Stimulated activated CD4-positive, alpha-beta T cell treated with anti-CD3 and anti-CD28 coated beads, Interleukin-12 subunit alpha, Interleukin-12 subunit beta, amount 100 ng/mL, for 24 hours (primary cell): ENCODE measurements around the gene ZDHHC6.
"Not testable (repeated sequence)": the region's sequence is repeated elsewhere in the genome, so short reads cannot be mapped to it uniquely, and the experiment has no call there.

Experiments used
- DNase-seq, 2 experiments: peaks; one replicate each; pipeline ENCODE4 v3.0.0-alpha.2; 2020; ENCODE audit warnings: low read depth in 2 of 2

Gene ZDHHC6

GRCh38 chr10:112446855-112447619 is at the start of gene ZDHHC6, which contains the start of gene VTI1A:
Gene ZDHHC6, minus strand, starts transcription at chr10:112446914. Its CDS starts 1,478 bp downstream, at chr10:112445436.
Gene VTI1A, plus strand, starts transcription at chr10:112447215. Its CDS starts 159 bp downstream, at chr10:112447374.
- peak; percentile 74 to 76 for DNase-seq

GRCh38 chr10:112492736-112493135 is 46.0 kb upstream of the ZDHHC6 start:
- no peak for DNase-seq

GRCh38 chr10:112491144-112491543 is 44.4 kb upstream of the ZDHHC6 start:
- DNase-seq, result no peak

- no peak for DNase-seq
Observed at GRCh38 chr10:112490545-112490944, 43.8 kb upstream of the ZDHHC6 start.

- no peak for DNase-seq
Observed at GRCh38 chr10:112487964-112488363, 41.2 kb upstream of the ZDHHC6 start.

- DNase-seq, result no peak
Observed at GRCh38 chr10:112484399-112484798, 37.7 kb upstream of the ZDHHC6 start.

GRCh38 chr10:112481602-112482001 is 34.9 kb upstream of the ZDHHC6 start:
- no peak for DNase-seq

GRCh38 chr10:112475575-112476218 is 29.0 kb upstream of the ZDHHC6 start:
- DNase-seq, result no peak

GRCh38 chr10:112471878-112472487 is 25.3 kb upstream of the ZDHHC6 start:
- no peak for DNase-seq

DNA sequence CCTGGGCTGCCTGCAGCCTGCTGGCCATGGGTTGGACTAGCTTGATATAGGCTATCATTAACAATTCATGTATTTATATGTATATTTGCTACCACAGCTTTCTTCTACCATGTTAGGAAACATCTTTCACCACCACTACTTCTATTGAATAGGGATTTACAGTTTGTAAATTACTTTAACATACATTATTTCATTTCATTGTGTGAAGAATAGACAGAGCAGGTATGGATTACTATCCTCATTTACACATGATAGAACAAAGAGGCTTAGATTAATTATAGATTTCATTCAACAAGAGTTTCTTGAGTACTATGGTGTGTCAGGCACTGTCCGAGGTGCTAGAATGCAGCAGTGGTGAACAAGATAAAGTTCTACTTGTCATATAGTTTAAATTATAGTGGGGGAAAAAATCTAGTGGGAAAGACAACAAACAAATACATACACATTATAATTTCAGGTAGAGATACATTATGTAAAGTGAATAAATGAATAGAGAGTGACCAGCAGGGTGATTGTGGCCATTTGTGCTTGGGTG is 20.9 kb upstream of the ZDHHC6 start:
- no peak for DNase-seq

DNA sequence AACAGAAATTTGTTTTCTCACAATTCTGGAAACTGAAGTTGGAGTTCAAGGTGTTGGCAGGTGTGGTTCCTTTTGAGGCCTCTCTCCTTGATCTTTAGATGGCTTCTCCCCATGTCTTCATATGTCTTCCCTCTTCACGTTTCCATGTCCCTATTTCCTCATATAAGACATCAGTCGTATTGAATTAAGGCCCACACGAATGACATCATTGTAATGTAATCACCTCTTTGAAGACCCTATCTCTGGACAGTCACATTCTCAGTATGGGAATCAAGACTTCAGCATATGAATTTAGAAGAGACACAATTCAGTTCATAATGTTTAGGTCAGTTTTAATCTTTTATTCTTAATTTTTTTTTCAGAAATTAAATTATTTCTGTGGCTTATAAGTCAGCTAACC is 20.1 kb upstream of the ZDHHC6 start:
- no peak for DNase-seq

DNA sequence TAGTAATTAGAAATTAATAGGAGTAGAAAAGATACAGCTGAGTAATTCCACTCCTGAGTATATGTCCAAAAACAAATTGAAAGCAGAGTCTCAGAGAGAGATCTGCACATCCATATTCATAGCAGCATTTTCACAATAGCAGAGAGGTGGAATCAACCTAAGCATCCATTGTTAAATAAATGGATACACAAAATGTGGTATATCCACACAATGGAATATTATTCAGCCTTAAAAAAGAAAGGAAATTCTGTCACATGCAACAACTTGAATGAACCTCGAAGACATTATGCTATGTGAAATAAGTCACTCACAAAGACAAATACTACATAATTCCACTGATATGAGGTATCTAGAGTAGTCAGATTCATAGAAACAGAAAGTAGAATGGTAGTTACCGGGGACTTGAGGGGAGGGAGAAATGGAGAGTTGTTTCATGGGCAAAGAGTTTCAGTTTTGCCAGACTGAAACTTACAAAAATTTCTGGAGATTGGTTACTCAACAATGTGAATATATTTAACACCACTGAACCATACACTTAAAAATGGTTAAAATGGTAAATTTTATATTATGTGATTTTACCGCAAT is 18.7 kb upstream of the ZDHHC6 start:
- DNase-seq, result no peak

- DNase-seq, result not testable (repeated sequence)
Observed at GRCh38 chr10:112464074-112464473, 17.4 kb upstream of the ZDHHC6 start.

GRCh38 chr10:112461029-112461887 is 14.5 kb upstream of the ZDHHC6 start:
- peak in 1 of 2 experiments; percentile 8 for DNase-seq

DNA sequence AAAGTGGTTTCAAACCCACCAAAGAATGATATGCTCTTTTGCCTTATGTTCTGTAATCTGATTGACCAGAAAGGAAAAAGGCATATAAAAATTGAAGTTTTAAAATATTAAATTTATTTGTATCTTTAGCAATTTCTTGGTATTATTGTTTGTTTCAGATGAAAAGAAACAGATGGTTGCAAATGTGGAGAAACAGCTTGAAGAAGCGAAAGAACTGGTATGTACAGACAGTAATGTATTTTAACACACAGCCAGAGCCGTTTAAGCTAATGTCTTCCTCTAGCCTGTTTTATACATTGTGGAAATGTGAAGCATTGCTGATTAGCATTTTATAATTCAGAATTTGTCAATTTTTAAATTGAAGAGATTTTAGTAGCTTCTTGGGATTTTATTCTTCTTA is 13.7 kb upstream of the ZDHHC6 start:
- DNase-seq, result no peak

DNA sequence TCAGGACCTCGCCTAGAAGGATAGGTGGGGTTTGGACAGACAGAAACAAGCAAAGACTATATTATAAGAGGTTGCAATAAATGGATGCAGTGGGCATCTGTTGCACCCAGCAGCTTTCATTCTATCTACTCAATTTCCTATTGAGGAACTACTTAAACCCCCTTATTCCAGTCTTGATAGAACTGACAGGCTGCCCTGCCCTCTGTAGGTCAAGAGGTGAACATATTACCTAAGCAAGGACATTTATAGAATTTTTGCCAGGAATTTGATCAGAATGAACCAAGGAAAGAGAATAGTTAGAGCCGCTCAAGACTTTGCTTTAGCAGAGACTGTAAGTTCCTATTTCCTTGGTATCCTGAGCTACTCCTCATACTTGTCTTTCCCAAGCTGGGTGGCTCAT is 9.8 kb upstream of the ZDHHC6 start:
- no peak for DNase-seq

DNA sequence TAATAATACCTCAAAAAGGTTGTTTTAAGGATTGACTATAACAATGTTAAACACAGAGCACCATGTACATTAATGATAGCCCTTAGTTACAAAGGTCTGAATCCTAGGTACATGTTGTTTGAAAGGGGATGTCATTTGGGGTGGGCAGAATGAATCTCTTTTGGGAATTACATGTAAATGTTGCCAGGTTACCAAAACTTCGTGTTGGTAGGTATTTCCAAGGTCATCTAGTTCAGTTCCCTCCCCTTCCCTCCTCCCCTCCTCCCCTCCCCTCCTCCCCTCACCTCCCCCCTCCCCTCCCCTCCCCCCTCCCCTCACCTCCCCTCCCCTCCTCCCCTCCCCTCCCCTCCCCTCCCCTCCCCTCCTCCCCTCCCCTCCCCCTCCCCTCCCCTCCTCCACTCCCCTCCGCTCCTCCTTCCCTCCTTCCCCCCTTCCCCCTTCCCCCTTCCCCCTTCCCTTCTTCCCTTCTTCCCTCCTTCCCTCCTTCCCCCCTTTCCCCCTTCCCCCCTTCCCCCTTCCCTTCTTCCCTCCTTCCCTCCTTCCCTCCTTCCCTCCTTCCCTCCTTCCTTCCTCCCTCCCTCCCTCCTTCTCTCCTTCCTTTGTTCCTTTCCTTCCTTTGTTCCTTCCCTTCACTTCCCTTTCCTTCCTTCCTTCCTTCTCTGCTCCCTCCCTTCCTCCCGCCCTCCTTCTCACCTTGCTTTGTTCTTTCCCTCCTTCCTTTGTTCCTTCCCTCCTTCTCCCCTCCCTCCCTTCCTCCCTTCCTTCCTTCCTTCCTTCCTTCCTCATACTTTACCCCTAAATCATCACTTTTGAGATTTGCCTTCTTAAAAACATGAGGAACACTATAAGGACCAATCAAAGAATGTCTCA is 8.4 kb upstream of the ZDHHC6 start:
- DNase-seq, result no peak

GRCh38 chr10:112448888-112449287 is 2.2 kb upstream of the ZDHHC6 start:
- DNase-seq, result no peak

- DNase-seq, result no peak
Observed at GRCh38 chr10:112447620-112447928, 860 bp upstream of the ZDHHC6 start.
